ENCODE measurements around the gene MRC1.

Gene MRC1

GRCh38 chr10:17847585-17848296, 38.6 kb downstream of the MRC1 start:
- no peak for DNase-seq (ENCODE audit: low read depth in 2 of 2)

GRCh38 chr10:17848646-17849045, 39.5 kb downstream of the MRC1 start:
- no peak for DNase-seq (ENCODE audit: low read depth in 2 of 2)

- no peak for DNase-seq (ENCODE audit: low read depth in 2 of 2)
Observed at GRCh38 chr10:17850501-17850900, 41.4 kb downstream of the MRC1 start.

- DNase-seq (ENCODE audit: low read depth in 2 of 2) = no peak
Observed at GRCh38 chr10:17851611-17852010, 42.5 kb downstream of the MRC1 start.

- no peak for DNase-seq (ENCODE audit: low read depth in 2 of 2)
Observed at GRCh38 chr10:17854044-17854652, 45.0 kb downstream of the MRC1 start.

- DNase-seq (ENCODE audit: low read depth in 2 of 2) = no peak
Observed at GRCh38 chr10:17857040-17857439, 47.9 kb downstream of the MRC1 start.

- no peak for DNase-seq (ENCODE audit: low read depth in 2 of 2)
Observed at GRCh38 chr10:17859492-17860156, 50.5 kb downstream of the MRC1 start.

GRCh38 chr10:17861760-17862159, 52.6 kb downstream of the MRC1 start:
- no peak for DNase-seq (ENCODE audit: low read depth in 2 of 2)

GRCh38 chr10:17865351-17865750, 56.2 kb downstream of the MRC1 start:
- no peak for DNase-seq (ENCODE audit: low read depth in 2 of 2)

- DNase-seq (ENCODE audit: low read depth in 2 of 2) = no peak
Observed at GRCh38 chr10:17866346-17866745, 57.2 kb downstream of the MRC1 start.

GRCh38 chr10:17867056-17867455, 57.9 kb downstream of the MRC1 start:
- DNase-seq (ENCODE audit: low read depth in 2 of 2) = no peak

GRCh38 chr10:17871036-17871435, 61.9 kb downstream of the MRC1 start:
- DNase-seq (ENCODE audit: low read depth in 2 of 2) = no peak

GRCh38 chr10:17872191-17873091, 63.3 kb downstream of the MRC1 start:
- no peak for DNase-seq (ENCODE audit: low read depth in 2 of 2)

GRCh38 chr10:17873946-17874345, 64.8 kb downstream of the MRC1 start:
- DNase-seq (ENCODE audit: low read depth in 2 of 2) = no peak

GRCh38 chr10:17877121-17877520, 68.0 kb downstream of the MRC1 start:
- DNase-seq (ENCODE audit: low read depth in 2 of 2) = no peak

- no peak for DNase-seq (ENCODE audit: low read depth in 2 of 2)
Observed at GRCh38 chr10:17878896-17879295, 69.7 kb downstream of the MRC1 start.

GRCh38 chr10:17880601-17881000, 71.5 kb downstream of the MRC1 start:
- DNase-seq (ENCODE audit: low read depth in 2 of 2) = no peak

GRCh38 chr10:17882557-17882956, 73.4 kb downstream of the MRC1 start:
- DNase-seq (ENCODE audit: low read depth in 2 of 2) = no peak

- no peak for DNase-seq (ENCODE audit: low read depth in 2 of 2)
Observed at GRCh38 chr10:17883621-17884020, 74.5 kb downstream of the MRC1 start.

- DNase-seq (ENCODE audit: low read depth in 2 of 2) = no peak
Observed at GRCh38 chr10:17888189-17888588, 79.0 kb downstream of the MRC1 start.

GRCh38 chr10:17891435-17891834, 82.3 kb downstream of the MRC1 start:
- no peak for DNase-seq (ENCODE audit: low read depth in 2 of 2)

GRCh38 chr10:17904564-17904963, 95.4 kb downstream of the MRC1 start:
- no peak for DNase-seq (ENCODE audit: low read depth in 2 of 2)
